ENCODE measurements around the gene MMP25. TPM values are rescaled to one million over a fixed set of nuclear protein-coding genes. Genes with fewer than 3 reads are reported as not detected.

Gene MMP25
- polyA plus RNA-seq, 1 donor (not counting 4 experiments of a cell fraction or from before 2014, with no cell fraction given) = 0.09 TPM

DNA sequence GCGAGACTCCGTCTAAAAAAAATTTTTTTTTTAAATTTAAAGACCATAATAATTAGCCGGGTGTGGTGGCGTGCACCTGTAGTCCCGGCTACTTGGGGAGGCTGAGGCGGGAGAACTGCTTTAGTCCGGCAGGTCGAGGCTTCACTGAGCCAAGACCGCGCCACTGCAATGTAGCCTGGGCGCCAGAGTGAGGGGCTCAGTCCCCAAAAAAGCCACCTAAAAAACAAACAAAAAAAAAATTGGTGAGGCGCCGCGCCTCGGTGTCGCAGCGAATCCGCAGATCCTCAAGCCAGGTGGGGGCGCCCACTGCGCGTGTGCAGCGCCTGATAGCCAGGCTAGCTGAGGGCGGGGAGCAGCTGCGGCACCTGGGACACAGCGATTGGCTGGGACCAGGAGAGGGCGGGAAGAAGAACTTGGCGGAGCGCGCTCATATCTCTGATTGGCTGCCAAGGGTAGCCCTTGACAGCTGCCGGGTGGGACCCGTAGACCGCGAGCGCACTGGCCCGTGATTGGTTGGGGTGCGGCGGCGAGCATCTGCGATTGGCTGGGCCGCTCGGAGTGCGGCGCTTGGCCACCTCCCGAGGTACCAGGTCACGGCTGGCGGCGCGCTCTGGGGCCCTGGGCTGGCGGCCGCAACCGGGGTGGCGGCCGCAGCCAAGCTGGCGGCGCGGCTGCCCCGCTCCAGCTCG lies 42.6 kb upstream of the MMP25 start:
- peak; percentile 69 for FAIRE-seq

DNA sequence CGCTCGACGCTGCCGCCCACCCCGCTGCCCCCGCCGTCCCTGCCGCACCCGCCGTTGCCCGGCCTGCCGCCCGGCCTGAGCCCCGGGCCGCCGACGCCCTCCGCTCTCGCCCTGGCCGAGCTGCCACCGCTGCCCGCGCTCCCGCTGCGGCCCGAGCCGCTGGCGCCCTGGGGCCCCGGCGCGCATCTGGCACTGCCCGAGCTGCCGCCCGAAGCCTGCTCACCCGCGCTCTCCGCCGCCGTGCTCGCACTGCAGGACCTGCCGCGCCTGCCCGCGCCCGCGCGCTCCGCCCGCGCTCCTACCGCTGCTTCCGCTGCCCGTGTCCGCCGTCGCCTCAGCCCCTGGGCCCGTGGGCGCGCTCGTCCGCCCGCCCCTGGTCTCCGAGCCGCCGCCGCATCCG lies 42.0 kb upstream of the MMP25 start:
- Histone ChIP-seq H3K27me3 (ENCODE audit: control insufficient read depth, extremely low read depth, insufficient read depth, low read length) (no peaks in the 10 kb centered on the region), H2AFZ (ENCODE audit: control insufficient read depth, low read length) (no peak overlapping the region), H3K27ac (ENCODE audit: control insufficient read depth, insufficient read depth, low read length) (no peak overlapping the region), H3K79me2 (ENCODE audit: control insufficient read depth, insufficient read depth, low read length) (no peaks in the 10 kb centered on the region), H3K36me3 (ENCODE audit: control insufficient read depth in 2 of 2, extremely low read depth in 1 of 2, insufficient read depth in 2 of 2, low read length in 2 of 2) (no peaks in the 10 kb centered on the region), H3K9ac (ENCODE audit: control insufficient read depth, extremely low read depth, insufficient read depth, low read length) (no peak overlapping the region), H3K4me1 (ENCODE audit: control insufficient read depth, extremely low read depth, insufficient read depth, low read length) (no peaks in the 10 kb centered on the region), H3K9me3 (ENCODE audit: control insufficient read depth, low read depth, low read length) (no peaks in the 10 kb centered on the region), H4K20me1 (ENCODE audit: control insufficient read depth, extremely low read depth, insufficient read depth, low read length) (no peaks in the 10 kb centered on the region), H3K4me2 (ENCODE audit: control insufficient read depth, extremely low read depth, insufficient read depth, low read depth, low read length) (peak overlapping the region; percentile 22), H3K4me3 (ENCODE audit: control insufficient read depth in 2 of 3, extremely low read depth in 1 of 3, insufficient read depth in 2 of 3, low read depth in 1 of 3, low read length in 3 of 3) (no peak overlapping the region), H3K9me1 (ENCODE audit: control insufficient read depth, extremely low read depth, insufficient read depth, low read length) (no peaks in the 10 kb centered on the region)
- dilution Hi-C loops (cut with MboI; ENCODE audit: extremely low pct_ligation_motif_present, low sequenced_read_pairs) = no loop called here
- no peak for TF ChIP-seq EZH2 (IDR thresholded peaks at IDR 0.05; ENCODE audit: low read length)
- no peak for DNase-seq (ENCODE audit: low read depth, low spot score)
- no peak for FAIRE-seq

More for the DNA sequence above, 42.6 kb upstream of the MMP25 start:
- Histone ChIP-seq H3K27me3 (ENCODE audit: control insufficient read depth, extremely low read depth, insufficient read depth, low read length) (no peaks in the 10 kb centered on the region), H3K4me1 (ENCODE audit: control insufficient read depth, extremely low read depth, insufficient read depth, low read length) (no peaks in the 10 kb centered on the region), H2AFZ (ENCODE audit: control insufficient read depth, low read length) (no peak overlapping the region), H3K9me1 (ENCODE audit: control insufficient read depth, extremely low read depth, insufficient read depth, low read length) (no peaks in the 10 kb centered on the region), H3K9me3 (ENCODE audit: control insufficient read depth, low read depth, low read length) (no peaks in the 10 kb centered on the region), H3K9ac (ENCODE audit: control insufficient read depth, extremely low read depth, insufficient read depth, low read length) (no peak overlapping the region), H3K36me3 (ENCODE audit: control insufficient read depth in 2 of 2, extremely low read depth in 1 of 2, insufficient read depth in 2 of 2, low read length in 2 of 2) (no peaks in the 10 kb centered on the region), H3K4me2 (ENCODE audit: control insufficient read depth, extremely low read depth, insufficient read depth, low read depth, low read length) (peak overlapping the region; percentile 22), H3K27ac (ENCODE audit: control insufficient read depth, insufficient read depth, low read length) (no peak overlapping the region), H4K20me1 (ENCODE audit: control insufficient read depth, extremely low read depth, insufficient read depth, low read length) (no peaks in the 10 kb centered on the region), H3K79me2 (ENCODE audit: control insufficient read depth, insufficient read depth, low read length) (no peaks in the 10 kb centered on the region), H3K4me3 (ENCODE audit: control insufficient read depth in 2 of 3, extremely low read depth in 1 of 3, insufficient read depth in 2 of 3, low read depth in 1 of 3, low read length in 3 of 3) (no peak overlapping the region)
- no peak for TF ChIP-seq EZH2 (IDR thresholded peaks at IDR 0.05; ENCODE audit: low read length)
- TF ChIP-seq, protein P1, sequence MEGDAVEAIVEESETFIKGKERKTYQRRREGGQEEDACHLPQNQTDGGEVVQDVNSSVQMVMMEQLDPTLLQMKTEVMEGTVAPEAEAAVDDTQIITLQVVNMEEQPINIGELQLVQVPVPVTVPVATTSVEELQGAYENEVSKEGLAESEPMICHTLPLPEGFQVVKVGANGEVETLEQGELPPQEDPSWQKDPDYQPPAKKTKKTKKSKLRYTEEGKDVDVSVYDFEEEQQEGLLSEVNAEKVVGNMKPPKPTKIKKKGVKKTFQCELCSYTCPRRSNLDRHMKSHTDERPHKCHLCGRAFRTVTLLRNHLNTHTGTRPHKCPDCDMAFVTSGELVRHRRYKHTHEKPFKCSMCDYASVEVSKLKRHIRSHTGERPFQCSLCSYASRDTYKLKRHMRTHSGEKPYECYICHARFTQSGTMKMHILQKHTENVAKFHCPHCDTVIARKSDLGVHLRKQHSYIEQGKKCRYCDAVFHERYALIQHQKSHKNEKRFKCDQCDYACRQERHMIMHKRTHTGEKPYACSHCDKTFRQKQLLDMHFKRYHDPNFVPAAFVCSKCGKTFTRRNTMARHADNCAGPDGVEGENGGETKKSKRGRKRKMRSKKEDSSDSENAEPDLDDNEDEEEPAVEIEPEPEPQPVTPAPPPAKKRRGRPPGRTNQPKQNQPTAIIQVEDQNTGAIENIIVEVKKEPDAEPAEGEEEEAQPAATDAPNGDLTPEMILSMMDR (optimal IDR thresholded peaks at IDR 0.05 in 1 of 3, IDR thresholded peaks at IDR 0.05 in 1 of 3, conservative IDR thresholded peaks at IDR 0.05 in 1 of 3; ENCODE audit: extremely low read depth in 1 of 3, insufficient read depth in 2 of 3, low read length in 3 of 3) = peak; percentile 27 to 82 (median 51)
- dilution Hi-C loops (cut with MboI; ENCODE audit: extremely low pct_ligation_motif_present, low sequenced_read_pairs) = no loop called here
- peak; percentile 97 for DNase-seq (ENCODE audit: low read depth, low spot score)

Data from keratinocyte (primary cell).